Panc1 (cell line): ENCODE measurements around the gene ZACN. TPM values are rescaled to one million over a fixed set of nuclear protein-coding genes. Genes with fewer than 3 reads are reported as not detected.

Experiments
- ATAC-seq: fragments of 200-7000 bp; cut with Tn5 transposase; 2 replicates; pipeline ENCODE4 v1.9.1; 2020; ENCODE audit warnings: mild to moderate bottlenecking, moderate library complexity
- BruUV-seq: library from RNA; stranded (reverse); fragments of 400-500 nt; replicated peaks from 2 replicates; lab custom pipeline; 2021; lab: Mats Ljungman, UMichigan
- CTCF ChIA-PET: fragments of 300-600 bp; sonication (Branson Sonifier 250); formaldehyde crosslinking; loops from one replicate; lab custom pipeline; 2022; ENCODE audit warnings: antibody characterized with exemption; lab: Charles Lee
- POLR2A ChIA-PET: fragments of 300-600 bp; sonication (Branson Sonifier 250); formaldehyde crosslinking; loops from one replicate; lab custom pipeline; 2022; ENCODE audit warnings: antibody characterized with exemption; lab: Charles Lee
- DNase-seq: peaks from one replicate; pipeline ENCODE4 v3.0.0-alpha.2; 2010; ENCODE audit warnings: low read depth, low spot score
- H3K27ac ChIP-seq: 2 replicates; pipeline ENCODE4 v1.5.1; 2011; ENCODE audit warnings: mild to moderate bottlenecking, low read length, inconsistent platforms
- H3K27me3 ChIP-seq: fragments of 200-500 bp; sonication (Bioruptor generic); 2 replicates; pipeline ENCODE4 v1.6.0; 2014; ENCODE audit warnings: low read length, inconsistent platforms; ENCODE audit not compliant: control insufficient read depth, insufficient read depth
- H3K36me3 ChIP-seq: fragments of 200-500 bp; sonication (Bioruptor generic); 2 replicates; pipeline ENCODE4 v1.5.1; 2014; ENCODE audit warnings: inconsistent platforms, mild to moderate bottlenecking, low read length, moderate library complexity; ENCODE audit not compliant: control insufficient read depth, insufficient read depth
- H3K4me1 ChIP-seq: 2 replicates; pipeline ENCODE4 v1.5.1; 2011; ENCODE audit warnings: inconsistent platforms, mild to moderate bottlenecking, low read length, moderate library complexity; ENCODE audit not compliant: control insufficient read depth, insufficient read depth
- H3K4me3 ChIP-seq, 2 experiments: 2 replicates each; pipeline ENCODE4 v1.5.1; 2011 to 2012; ENCODE audit warnings: low read depth in 2 of 2, low read length in 2 of 2, mild to moderate bottlenecking in 2 of 2, inconsistent platforms in 1 of 2, moderate library complexity in 1 of 2
- H3K9me3 ChIP-seq: fragments of 200-500 bp; sonication (Bioruptor generic); 2 replicates; pipeline ENCODE4 v1.5.1; 2014; ENCODE audit warnings: low read depth, mild to moderate bottlenecking, inconsistent platforms, low read length, moderate library complexity; ENCODE audit not compliant: control insufficient read depth, insufficient read depth
- CTCF ChIP-seq: fragments of 450-650 bp; IDR thresholded peaks from 2 replicates; pipeline ENCODE4 v1.5.1; 2017; ENCODE audit warnings: mild to moderate bottlenecking
- POLR2AphosphoS5 ChIP-seq: IDR thresholded peaks from 2 replicates; pipeline ENCODE4 v1.6.1; 2012; ENCODE audit warnings: mild to moderate bottlenecking, low read depth, low read length, moderate library complexity
- SIN3A ChIP-seq: IDR thresholded peaks from 2 replicates; pipeline ENCODE4 v1.6.1; 2012; ENCODE audit warnings: low read depth, mild to moderate bottlenecking, low read length, moderate library complexity, borderline replicate concordance; ENCODE audit not compliant: insufficient read depth
- TCF7L2 ChIP-seq: IDR thresholded peaks from 2 replicates; pipeline ENCODE4 v1.6.1; 2011; ENCODE audit warnings: mild to moderate bottlenecking, low read depth, low read length, inconsistent platforms
- in situ Hi-C: cut with HindIII; loops from 2 replicates; pipeline ENCODE4 v1.10.0; 2016; ENCODE audit warnings: low sequenced_read_pairs, low pct_unique_long_range_greater_than_20kb
- intact Hi-C: fragments of 100-400 bp; cut with micrococcal nuclease; formaldehyde crosslinking; loops from one replicate; pipeline ENCODE4 v1.10.0; 2022; ENCODE audit not compliant: unreplicated experiment
- total RNA-seq: library from RNA; stranded (reverse); gene quantifications from one replicate; pipeline ENCODE4 v1.2.1, GENCODE V29; 2021; ENCODE audit not compliant: unreplicated experiment
- TF ChIP-seq, protein P1 (sequence below), 2 experiments: IDR thresholded peaks; 2 replicates each; pipeline ENCODE4 v1.6.1; 2011 to 2012; ENCODE audit warnings: low read depth in 2 of 2, control low read depth in 1 of 2, low read length in 1 of 2, mild to moderate bottlenecking in 1 of 2, moderate library complexity in 1 of 2; ENCODE audit not compliant: insufficient read depth in 1 of 2

ZACN gene
- total RNA-seq, 1 experiment from 2014 or later, result not detected

- TF ChIP-seq POLR2AphosphoS5 (no peak), CTCF (no peak), SIN3A (no peak)
- in situ Hi-C loops (no loop called here), intact Hi-C loops (no loop called here)
- Histone ChIP-seq H3K27ac (peak overlapping the region; percentile 95), H3K9me3 (no peaks in the 10 kb centered on the region), H3K4me3 (peak overlapping the region; percentile 79 to 87), H3K4me1 (peaks cover 14% of the 10 kb centered on the region), H3K27me3 (no peaks in the 10 kb centered on the region), H3K36me3 (peaks cover 8% of the 10 kb centered on the region; the same call in 1 of the 2 replicates)
- ChIA-PET CTCF (interaction anchor here (0.6 to 0.7 kb wide), 2 partner anchors 16 to 267 kb away, joined by 3 to 7 read pairs; no protein-coding TSS in a partner anchor), POLR2A (interaction anchor here (0.6 kb wide), 1 partner anchor 200 kb away, joined by 4 read pairs; no protein-coding TSS in a partner anchor)
- no TSS peak for BruUV-seq
- ATAC-seq, result peak; percentile 10; the same call in 1 of the 2 replicates
- DNase-seq, result no peak
These were observed 23.9 kb downstream of the ZACN start for GRCh38 chr17:76102944-76103273.

DNA sequence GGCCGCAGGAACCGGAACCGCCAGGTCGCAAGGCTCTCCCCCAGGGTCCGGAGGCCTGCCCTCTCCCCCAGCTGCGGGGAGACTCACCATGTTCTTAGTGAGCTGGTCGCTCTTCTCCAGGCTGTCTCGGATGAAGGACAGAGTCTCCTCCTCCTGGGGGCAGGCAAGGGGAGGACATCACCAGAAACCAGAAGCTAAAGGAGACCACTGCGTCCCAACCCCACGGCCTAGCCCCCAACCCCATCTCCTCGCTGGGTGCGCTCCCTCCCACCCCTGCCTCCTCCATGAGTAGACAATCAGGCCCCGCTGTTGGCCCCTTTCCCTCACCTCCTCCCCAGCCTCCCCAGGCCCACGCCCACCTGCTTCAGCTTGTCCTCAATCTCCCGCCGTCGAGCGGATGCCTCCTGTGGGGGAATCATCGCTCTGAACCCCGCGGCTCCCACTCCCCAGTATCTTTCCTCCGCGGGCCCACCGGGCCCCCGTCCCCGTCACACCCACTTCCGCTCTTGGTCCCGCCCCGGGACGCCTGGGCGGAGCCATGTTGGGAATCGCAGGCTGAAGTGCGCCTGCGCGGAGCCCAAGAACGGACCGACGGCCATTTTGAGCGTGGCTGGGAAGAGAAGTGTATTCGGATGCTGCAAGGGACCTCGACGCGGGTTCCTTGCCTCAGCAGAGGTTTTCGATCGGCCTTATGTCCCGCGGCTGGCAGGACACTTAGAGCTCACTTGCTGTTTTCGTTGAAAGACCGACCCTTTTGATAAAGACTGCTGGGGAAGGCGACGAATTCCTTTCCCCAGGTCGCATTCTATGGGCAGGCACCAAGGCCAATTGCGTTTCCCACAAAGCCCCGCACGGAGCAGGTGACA lies 24.5 kb downstream of the ZACN start, which contains the start of gene EXOC7:
Gene EXOC7, minus strand, starts transcription at position 514 of the 866 bp plus-strand sequence. Its CDS starts 95 bp downstream, at position 419.
- ATAC-seq, result peak; percentile 95
- BruUV-seq, result TSS peak; percentile 70

More for the DNA sequence above, 24.5 kb downstream of the ZACN start, which contains the start of gene EXOC7:
- H3K36me3 ChIP-seq, result peaks cover 8% of the 10 kb centered on the region; the same call in 1 of the 2 replicates
- intact Hi-C loops (no loop called here), in situ Hi-C loops (no loop called here)
- H3K4me1 ChIP-seq, result peaks cover 14% of the 10 kb centered on the region
- no peaks in the 10 kb centered on the region for H3K27me3 ChIP-seq
- ChIA-PET POLR2A (interaction anchor here (0.6 kb wide), 3 partner anchors 47 to 199 kb away, joined by 3 to 4 read pairs (median 3); no protein-coding TSS in a partner anchor), CTCF (interaction anchor here (0.6 to 0.7 kb wide), 2 partner anchors 15 to 196 kb away, joined by 3 to 5 read pairs; no protein-coding TSS in a partner anchor)
- peak within 1 kb of the TSS; percentile 95 for H3K27ac ChIP-seq
- TF ChIP-seq POLR2AphosphoS5, result peak; percentile 95
- peak; percentile 86 for TF ChIP-seq SIN3A
- TF ChIP-seq, protein P1, sequence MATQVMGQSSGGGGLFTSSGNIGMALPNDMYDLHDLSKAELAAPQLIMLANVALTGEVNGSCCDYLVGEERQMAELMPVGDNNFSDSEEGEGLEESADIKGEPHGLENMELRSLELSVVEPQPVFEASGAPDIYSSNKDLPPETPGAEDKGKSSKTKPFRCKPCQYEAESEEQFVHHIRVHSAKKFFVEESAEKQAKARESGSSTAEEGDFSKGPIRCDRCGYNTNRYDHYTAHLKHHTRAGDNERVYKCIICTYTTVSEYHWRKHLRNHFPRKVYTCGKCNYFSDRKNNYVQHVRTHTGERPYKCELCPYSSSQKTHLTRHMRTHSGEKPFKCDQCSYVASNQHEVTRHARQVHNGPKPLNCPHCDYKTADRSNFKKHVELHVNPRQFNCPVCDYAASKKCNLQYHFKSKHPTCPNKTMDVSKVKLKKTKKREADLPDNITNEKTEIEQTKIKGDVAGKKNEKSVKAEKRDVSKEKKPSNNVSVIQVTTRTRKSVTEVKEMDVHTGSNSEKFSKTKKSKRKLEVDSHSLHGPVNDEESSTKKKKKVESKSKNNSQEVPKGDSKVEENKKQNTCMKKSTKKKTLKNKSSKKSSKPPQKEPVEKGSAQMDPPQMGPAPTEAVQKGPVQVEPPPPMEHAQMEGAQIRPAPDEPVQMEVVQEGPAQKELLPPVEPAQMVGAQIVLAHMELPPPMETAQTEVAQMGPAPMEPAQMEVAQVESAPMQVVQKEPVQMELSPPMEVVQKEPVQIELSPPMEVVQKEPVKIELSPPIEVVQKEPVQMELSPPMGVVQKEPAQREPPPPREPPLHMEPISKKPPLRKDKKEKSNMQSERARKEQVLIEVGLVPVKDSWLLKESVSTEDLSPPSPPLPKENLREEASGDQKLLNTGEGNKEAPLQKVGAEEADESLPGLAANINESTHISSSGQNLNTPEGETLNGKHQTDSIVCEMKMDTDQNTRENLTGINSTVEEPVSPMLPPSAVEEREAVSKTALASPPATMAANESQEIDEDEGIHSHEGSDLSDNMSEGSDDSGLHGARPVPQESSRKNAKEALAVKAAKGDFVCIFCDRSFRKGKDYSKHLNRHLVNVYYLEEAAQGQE (IDR thresholded peaks at IDR 0.05; ENCODE audit: insufficient read depth in 1 of 2, low read depth in 2 of 2, low read length in 1 of 2), result peak in 1 of 2 experiments; percentile 29; a peak in 1 of 4 replicates
- TF ChIP-seq TCF7L2, result no peak
- H3K4me3 ChIP-seq, result peak within 1 kb of the TSS; percentile 79 to 87
- no peaks in the 10 kb centered on the region for H3K9me3 ChIP-seq
- peak; percentile 58 for DNase-seq
